Adrenal gland (tissue), 12 donors: Measurements from ENCODE around the gene CDH4. TPM values are rescaled to one million over a fixed set of nuclear protein-coding genes. Genes with fewer than 3 reads are reported as not detected.

Experiments
- DNase-seq, 7 donors: peaks; one replicate each; pipeline ENCODE4 v3.0.0-alpha.2; 2019 to 2020
- H3K27ac ChIP-seq, 5 donors: fragments of 200-600 bp; sonication (generic) in 4 of 5; 1 replicate in 3 of 5; 2 replicates in 2 of 5; pipeline versions ENCODE4 v1.5.1 to v1.8.0; 2016 to 2020; ENCODE audit warnings: mild to moderate bottlenecking in 1 of 5
- H3K27me3 ChIP-seq: fragments of 200-600 bp; 2 replicates; pipeline ENCODE4 v1.8.0; 2021
- H3K36me3 ChIP-seq, 2 donors: fragments of 200-600 bp; replicated peaks in 1 of 2; 1 replicate in 1 of 2; 2 replicates in 1 of 2; pipeline versions ENCODE4 v1.5.1 to v1.8.0; 2018 to 2022
- H3K4me1 ChIP-seq, 2 donors: fragments of 200-600 bp; replicated peaks in 1 of 2; 1 replicate in 1 of 2; 2 replicates in 1 of 2; pipeline versions ENCODE4 v1.5.1 to v1.8.0; 2018 to 2021
- H3K4me3 ChIP-seq, 4 donors: fragments of 200-600 bp; sonication (generic) in 3 of 4; one replicate each; pipeline ENCODE4 v1.5.1; 2016 to 2018
- H3K9me3 ChIP-seq, 3 donors: fragments of 200-600 bp; sonication (generic) in 1 of 3; replicated peaks in 1 of 3; 1 replicate in 2 of 3; 2 replicates in 1 of 3; pipeline versions ENCODE4 v1.5.1 to v1.8.0; 2016 to 2021
- POLR2A ChIP-seq, 2 donors: fragments of 450-650 bp; IDR thresholded peaks; one replicate each; pipeline ENCODE4 v1.6.1; 2017; ENCODE audit warnings: antibody characterized with exemption in 2 of 2, mild to moderate bottlenecking in 2 of 2, moderate library complexity in 1 of 2
- WGBS, 4 donors: extraction: QIAGEN DNeasy Blood & Tissue Kit in 2 of 4; methylation state at CpG; one replicate each; pipeline versions ENCODE4 v1.1.5 to v1.1.7; 2013 to 2017; 5-methylcytosine and 5-hydroxymethylcytosine counted together
- intact Hi-C, 2 donors: fragments of 100-400 bp; cut with DNase I; formaldehyde crosslinking; loops; one replicate each; pipeline versions ENCODE4 v1.14.1 to v1.15.0; 2022 to 2023
- polyA plus RNA-seq, 3 donors: library from polyadenylated mRNA; stranded (reverse); fragments of 200-250 nt in 2 of 3; fragments of 350-450 nt in 1 of 3; fragmentation: Illumina TruSeq in 1 of 3; extraction: RNeasy Lipid Tissue Mini Kit (QIAGEN cat#74804) in 1 of 3; gene quantifications; one replicate each; pipeline ENCODE4 v1.2.3, GENCODE V29; 2013 to 2014
- total RNA-seq, 9 donors: library from RNA; depleted of rRNA in 4 of 9; stranded (reverse); fragments of >200 nt in 4 of 9; fragments of 120-200 nt in 1 of 9; fragmentation: NEBNext Ultra II Directional in 1 of 9; extraction: Animal tissue kit (Norgen Biotek cat#: 25700) in 1 of 9; gene quantifications; one replicate each; pipeline versions ENCODE4 v1.1.0 to v1.2.4, GENCODE V29; 2013 to 2023
- TF ChIP-seq, protein P1 (sequence below), 6 experiments: fragments of 450-650 bp in 4 of 6; fragments of 200-600 bp in 2 of 6; sonication (generic) in 1 of 6; IDR thresholded peaks; 1 replicate in 5 of 6; 2 replicates in 1 of 6; pipeline versions ENCODE4 v1.5.1 to v1.8.0; 2016 to 2021; ENCODE audit warnings: antibody characterized with exemption in 6 of 6, mild to moderate bottlenecking in 2 of 6, moderate library complexity in 1 of 6
- donor health status: healthy with polysubstance abuse.
- donor health status: Bipolar disorder and iron deficiency.
- donor health status: DM: yes; HTN: yes; CAD: no.
- donor health status: DM: no; HTN: no; CAD: no.
- donor health status: DM: no; HTN: no; CAD: no.
- donor health status: DM: yes; HTN: yes; CAD: no.

CDH4 gene
- total and polyA plus RNA-seq, 12 donors: 0.08 to 0.53 (median 0.20) TPM; not detected in 3

DNA sequence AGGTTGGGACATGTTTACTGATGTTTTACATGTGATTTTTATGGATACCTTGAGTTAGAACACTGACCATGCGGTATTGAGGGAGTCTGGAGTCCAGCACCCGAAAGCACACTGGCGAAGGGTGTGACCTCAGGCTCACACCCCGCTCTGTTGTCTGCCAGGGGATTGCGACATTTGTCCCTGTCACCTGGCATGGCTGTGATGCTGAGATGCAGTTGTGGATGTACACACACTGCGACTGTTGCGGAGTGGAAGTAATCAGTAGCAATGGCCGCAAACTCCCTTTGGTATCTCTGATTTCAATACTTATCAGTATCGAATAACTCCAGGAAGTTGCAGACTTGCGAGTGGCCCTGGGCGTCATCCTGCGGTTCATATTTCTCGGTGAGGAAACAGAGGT lies 43.2 kb downstream of the CDH4 start:
- H3K4me1 ChIP-seq: no peaks in the 10 kb centered on the region
- H3K27me3 ChIP-seq: no peaks in the 10 kb centered on the region
- no peak overlapping the region for H3K4me3 ChIP-seq
- WGBS, 4 donors: 75 to 89% (median 87%) methylated on average over 9 to 13 of the region's 13 CpGs
- H3K27ac ChIP-seq: no peak overlapping the region
- no peak for DNase-seq
- H3K9me3 ChIP-seq: no peaks in the 10 kb centered on the region
- H3K36me3 ChIP-seq: no peaks in the 10 kb centered on the region
- intact Hi-C loops: no loop called here
- no peak for TF ChIP-seq POLR2A (IDR thresholded peaks at IDR 0.05)
- TF ChIP-seq, protein P1, sequence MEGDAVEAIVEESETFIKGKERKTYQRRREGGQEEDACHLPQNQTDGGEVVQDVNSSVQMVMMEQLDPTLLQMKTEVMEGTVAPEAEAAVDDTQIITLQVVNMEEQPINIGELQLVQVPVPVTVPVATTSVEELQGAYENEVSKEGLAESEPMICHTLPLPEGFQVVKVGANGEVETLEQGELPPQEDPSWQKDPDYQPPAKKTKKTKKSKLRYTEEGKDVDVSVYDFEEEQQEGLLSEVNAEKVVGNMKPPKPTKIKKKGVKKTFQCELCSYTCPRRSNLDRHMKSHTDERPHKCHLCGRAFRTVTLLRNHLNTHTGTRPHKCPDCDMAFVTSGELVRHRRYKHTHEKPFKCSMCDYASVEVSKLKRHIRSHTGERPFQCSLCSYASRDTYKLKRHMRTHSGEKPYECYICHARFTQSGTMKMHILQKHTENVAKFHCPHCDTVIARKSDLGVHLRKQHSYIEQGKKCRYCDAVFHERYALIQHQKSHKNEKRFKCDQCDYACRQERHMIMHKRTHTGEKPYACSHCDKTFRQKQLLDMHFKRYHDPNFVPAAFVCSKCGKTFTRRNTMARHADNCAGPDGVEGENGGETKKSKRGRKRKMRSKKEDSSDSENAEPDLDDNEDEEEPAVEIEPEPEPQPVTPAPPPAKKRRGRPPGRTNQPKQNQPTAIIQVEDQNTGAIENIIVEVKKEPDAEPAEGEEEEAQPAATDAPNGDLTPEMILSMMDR (IDR thresholded peaks at IDR 0.05): no peak

GRCh38 chr20:61295682-61296628 lies 43.9 kb downstream of the CDH4 start:
- WGBS, 4 donors: 67 to 73% (median 70%) methylated on average over 30 to 33 of the region's 33 CpGs
- DNase-seq: no peak
- TF ChIP-seq, protein P1 (IDR thresholded peaks at IDR 0.05): no peak
- no peak for TF ChIP-seq POLR2A (IDR thresholded peaks at IDR 0.05)
- Histone ChIP-seq H3K4me1 (no peaks in the 10 kb centered on the region), H3K9me3 (no peaks in the 10 kb centered on the region), H3K27ac (no peak overlapping the region), H3K36me3 (no peaks in the 10 kb centered on the region), H3K27me3 (no peaks in the 10 kb centered on the region), H3K4me3 (no peak overlapping the region)
- intact Hi-C loops: no loop called here

- 78 to 84% (median 79%) methylated on average over 14 of the region's 14 CpGs for WGBS, 4 donors
- no peak for DNase-seq
- H3K9me3 ChIP-seq: no peaks in the 10 kb centered on the region
- no peaks in the 10 kb centered on the region for H3K4me1 ChIP-seq
- H3K4me3 ChIP-seq: no peak overlapping the region
- H3K27me3 ChIP-seq: no peaks in the 10 kb centered on the region
- H3K36me3 ChIP-seq: no peaks in the 10 kb centered on the region
- no peak overlapping the region for H3K27ac ChIP-seq
- no peak for TF ChIP-seq POLR2A (IDR thresholded peaks at IDR 0.05)
- TF ChIP-seq, protein P1 (IDR thresholded peaks at IDR 0.05): no peak
- intact Hi-C loops: no loop called here
Observed at GRCh38 chr20:61296629-61297019, 44.6 kb downstream of the CDH4 start.

DNA sequence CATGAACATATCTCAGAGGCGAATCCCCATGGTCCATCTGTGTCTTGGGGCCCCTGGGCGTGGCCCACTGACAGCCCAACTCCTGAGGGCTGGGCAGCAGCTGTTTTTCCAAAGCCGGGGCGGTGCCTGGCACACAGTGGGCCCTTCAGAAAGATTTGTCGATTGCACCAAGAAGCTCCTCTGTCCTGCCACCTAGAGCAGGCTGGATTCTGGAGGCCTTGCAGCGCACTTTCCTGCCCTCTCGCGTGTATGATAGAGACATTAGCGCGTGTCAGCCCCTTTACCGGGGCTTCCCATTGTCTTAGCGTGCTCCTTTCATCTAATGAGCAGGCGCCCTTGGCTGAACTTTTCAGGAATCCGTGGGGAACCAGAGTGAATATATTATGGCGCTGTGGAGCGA lies 45.4 kb downstream of the CDH4 start:
- H3K27me3 ChIP-seq: no peaks in the 10 kb centered on the region
- no peak for DNase-seq
- H3K36me3 ChIP-seq: no peaks in the 10 kb centered on the region
- H3K4me3 ChIP-seq: no peak overlapping the region
- intact Hi-C loops: no loop called here
- TF ChIP-seq, protein P1 (IDR thresholded peaks at IDR 0.05): no peak
- no peak for TF ChIP-seq POLR2A (IDR thresholded peaks at IDR 0.05)
- no peaks in the 10 kb centered on the region for H3K9me3 ChIP-seq
- no peaks in the 10 kb centered on the region for H3K4me1 ChIP-seq
- 84 to 92% (median 90%) methylated on average over 16 of the region's 16 CpGs for WGBS, 4 donors
- no peak overlapping the region for H3K27ac ChIP-seq
